ENCODE measurements around the gene CLDN19.

- no peak for TF ChIP-seq CTCF (IDR thresholded peaks at IDR 0.05; ENCODE audit: low read depth, low read length, poor library complexity, severe bottlenecking)
- no peak for TF ChIP-seq EZH2phosphoT487 (IDR thresholded peaks at IDR 0.05; ENCODE audit: borderline replicate concordance, low read length)
These were observed 1.3 kb downstream of the CLDN19 start for GRCh38 chr1:42738678-42739226.

Data from DOHH2 (cell line).